Panc1 (cell line): ENCODE measurements around the gene SYNPR.

Source experiments
- CTCF ChIP-seq: fragments of 450-650 bp; IDR thresholded peaks from 2 replicates; pipeline ENCODE4 v1.5.1; 2017; ENCODE audit warnings: mild to moderate bottlenecking
- TCF7L2 ChIP-seq: IDR thresholded peaks from 2 replicates; pipeline ENCODE4 v1.6.1; 2011; ENCODE audit warnings: mild to moderate bottlenecking, low read depth, low read length, inconsistent platforms

GRCh38 chr3:63611382-63611781 is 333.3 kb downstream of the SYNPR start:
- TF ChIP-seq TCF7L2 (no peak), CTCF (no peak)
